ENCODE results near the gene RASSF5.

DNA sequence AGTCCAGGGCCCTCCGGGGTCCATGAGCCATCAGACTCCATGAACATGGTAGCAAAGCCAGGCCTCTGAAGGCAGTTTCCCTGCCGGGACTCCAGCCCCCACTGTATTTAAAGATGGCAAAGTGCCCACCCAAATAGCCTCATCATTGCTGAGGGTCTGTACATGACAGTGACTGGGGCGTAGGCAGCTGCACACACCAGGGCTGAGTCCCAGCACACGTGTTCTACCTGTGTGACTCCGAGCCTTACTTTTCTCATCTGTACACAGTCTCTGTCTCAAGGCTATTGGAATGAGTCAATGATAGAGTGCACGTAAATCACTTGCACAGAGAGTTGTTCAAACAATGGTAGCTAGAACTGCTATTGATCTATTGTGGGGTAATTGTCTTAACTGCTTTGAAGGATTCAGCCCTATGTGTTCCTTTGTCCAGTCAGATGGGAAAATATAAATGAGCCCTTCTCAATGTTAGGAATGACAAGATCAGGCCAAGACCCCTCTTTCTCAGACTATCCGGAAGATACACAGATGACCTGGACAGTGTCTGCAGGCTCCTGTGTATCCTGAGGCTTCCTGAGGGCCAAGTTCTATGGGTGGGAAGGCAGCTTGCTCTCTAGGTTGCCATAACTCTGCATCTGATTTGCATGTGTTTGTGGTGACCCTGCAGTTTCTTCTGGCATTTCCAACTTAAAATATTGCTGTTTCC lies 48.9 kb downstream of the RASSF5 start:
- TF ChIP-seq, protein P1, sequence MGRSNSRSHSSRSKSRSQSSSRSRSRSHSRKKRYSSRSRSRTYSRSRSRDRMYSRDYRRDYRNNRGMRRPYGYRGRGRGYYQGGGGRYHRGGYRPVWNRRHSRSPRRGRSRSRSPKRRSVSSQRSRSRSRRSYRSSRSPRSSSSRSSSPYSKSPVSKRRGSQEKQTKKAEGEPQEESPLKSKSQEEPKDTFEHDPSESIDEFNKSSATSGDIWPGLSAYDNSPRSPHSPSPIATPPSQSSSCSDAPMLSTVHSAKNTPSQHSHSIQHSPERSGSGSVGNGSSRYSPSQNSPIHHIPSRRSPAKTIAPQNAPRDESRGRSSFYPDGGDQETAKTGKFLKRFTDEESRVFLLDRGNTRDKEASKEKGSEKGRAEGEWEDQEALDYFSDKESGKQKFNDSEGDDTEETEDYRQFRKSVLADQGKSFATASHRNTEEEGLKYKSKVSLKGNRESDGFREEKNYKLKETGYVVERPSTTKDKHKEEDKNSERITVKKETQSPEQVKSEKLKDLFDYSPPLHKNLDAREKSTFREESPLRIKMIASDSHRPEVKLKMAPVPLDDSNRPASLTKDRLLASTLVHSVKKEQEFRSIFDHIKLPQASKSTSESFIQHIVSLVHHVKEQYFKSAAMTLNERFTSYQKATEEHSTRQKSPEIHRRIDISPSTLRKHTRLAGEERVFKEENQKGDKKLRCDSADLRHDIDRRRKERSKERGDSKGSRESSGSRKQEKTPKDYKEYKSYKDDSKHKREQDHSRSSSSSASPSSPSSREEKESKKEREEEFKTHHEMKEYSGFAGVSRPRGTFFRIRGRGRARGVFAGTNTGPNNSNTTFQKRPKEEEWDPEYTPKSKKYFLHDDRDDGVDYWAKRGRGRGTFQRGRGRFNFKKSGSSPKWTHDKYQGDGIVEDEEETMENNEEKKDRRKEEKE (IDR thresholded peaks at IDR 0.05) = no peak
- TF ChIP-seq, protein P2, sequence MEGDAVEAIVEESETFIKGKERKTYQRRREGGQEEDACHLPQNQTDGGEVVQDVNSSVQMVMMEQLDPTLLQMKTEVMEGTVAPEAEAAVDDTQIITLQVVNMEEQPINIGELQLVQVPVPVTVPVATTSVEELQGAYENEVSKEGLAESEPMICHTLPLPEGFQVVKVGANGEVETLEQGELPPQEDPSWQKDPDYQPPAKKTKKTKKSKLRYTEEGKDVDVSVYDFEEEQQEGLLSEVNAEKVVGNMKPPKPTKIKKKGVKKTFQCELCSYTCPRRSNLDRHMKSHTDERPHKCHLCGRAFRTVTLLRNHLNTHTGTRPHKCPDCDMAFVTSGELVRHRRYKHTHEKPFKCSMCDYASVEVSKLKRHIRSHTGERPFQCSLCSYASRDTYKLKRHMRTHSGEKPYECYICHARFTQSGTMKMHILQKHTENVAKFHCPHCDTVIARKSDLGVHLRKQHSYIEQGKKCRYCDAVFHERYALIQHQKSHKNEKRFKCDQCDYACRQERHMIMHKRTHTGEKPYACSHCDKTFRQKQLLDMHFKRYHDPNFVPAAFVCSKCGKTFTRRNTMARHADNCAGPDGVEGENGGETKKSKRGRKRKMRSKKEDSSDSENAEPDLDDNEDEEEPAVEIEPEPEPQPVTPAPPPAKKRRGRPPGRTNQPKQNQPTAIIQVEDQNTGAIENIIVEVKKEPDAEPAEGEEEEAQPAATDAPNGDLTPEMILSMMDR (IDR thresholded peaks at IDR 0.05 in 2 of 3, conservative IDR thresholded peaks at IDR 0.05 in 1 of 3; ENCODE audit: control insufficient read depth in 2 of 3, extremely low read depth in 1 of 3, insufficient read depth in 1 of 3, low read depth in 3 of 3, low read length in 3 of 3) = no peak
- no peak for TF ChIP-seq POLR2AphosphoS5 (IDR thresholded peaks at IDR 0.05; ENCODE audit: low read length)
- TF ChIP-seq CBX5 (IDR thresholded peaks at IDR 0.05; ENCODE audit: low read depth) = no peak
- no peak for TF ChIP-seq SIN3A (IDR thresholded peaks at IDR 0.05; ENCODE audit: low read depth, low read length)
- TF ChIP-seq, protein P3, sequence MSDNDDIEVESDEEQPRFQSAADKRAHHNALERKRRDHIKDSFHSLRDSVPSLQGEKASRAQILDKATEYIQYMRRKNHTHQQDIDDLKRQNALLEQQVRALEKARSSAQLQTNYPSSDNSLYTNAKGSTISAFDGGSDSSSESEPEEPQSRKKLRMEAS (IDR thresholded peaks at IDR 0.05; ENCODE audit: low read depth, low read length) = no peak
- TF ChIP-seq, protein P4, sequence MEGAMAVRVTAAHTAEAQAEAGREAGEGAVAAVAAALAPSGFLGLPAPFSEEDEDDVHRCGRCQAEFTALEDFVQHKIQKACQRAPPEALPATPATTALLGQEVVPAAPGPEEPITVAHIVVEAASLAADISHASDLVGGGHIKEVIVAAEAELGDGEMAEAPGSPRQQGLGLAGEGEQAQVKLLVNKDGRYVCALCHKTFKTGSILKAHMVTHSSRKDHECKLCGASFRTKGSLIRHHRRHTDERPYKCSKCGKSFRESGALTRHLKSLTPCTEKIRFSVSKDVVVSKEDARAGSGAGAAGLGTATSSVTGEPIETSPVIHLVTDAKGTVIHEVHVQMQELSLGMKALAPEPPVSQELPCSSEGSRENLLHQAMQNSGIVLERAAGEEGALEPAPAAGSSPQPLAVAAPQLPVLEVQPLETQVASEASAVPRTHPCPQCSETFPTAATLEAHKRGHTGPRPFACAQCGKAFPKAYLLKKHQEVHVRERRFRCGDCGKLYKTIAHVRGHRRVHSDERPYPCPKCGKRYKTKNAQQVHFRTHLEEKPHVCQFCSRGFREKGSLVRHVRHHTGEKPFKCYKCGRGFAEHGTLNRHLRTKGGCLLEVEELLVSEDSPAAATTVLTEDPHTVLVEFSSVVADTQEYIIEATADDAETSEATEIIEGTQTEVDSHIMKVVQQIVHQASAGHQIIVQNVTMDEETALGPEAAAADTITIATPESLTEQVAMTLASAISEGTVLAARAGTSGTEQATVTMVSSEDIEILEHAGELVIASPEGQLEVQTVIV (IDR thresholded peaks at IDR 0.05; ENCODE audit: borderline replicate concordance, partially characterized antibody) = no peak
- 0 out of 2 replicates have a peak, but pooled peaks have one; percentile 17 for TF ChIP-seq JUND (IDR thresholded peaks at IDR 0.05; ENCODE audit: low read depth, low read length)
- no peak for TF ChIP-seq NFIC (IDR thresholded peaks at IDR 0.05; ENCODE audit: low read depth, low read length)
- no peak for TF ChIP-seq EP300 (IDR thresholded peaks at IDR 0.05; ENCODE audit: borderline replicate concordance in 1 of 2, control insufficient read depth in 1 of 2, low read depth in 2 of 2, low read length in 2 of 2)
- 0 out of 2 replicates have a peak, but pooled peaks have one; percentile 26 for TF ChIP-seq TAF1 (IDR thresholded peaks at IDR 0.05; ENCODE audit: borderline replicate concordance, low read depth, low read length)
- no peak for TF ChIP-seq SMAD5 (IDR thresholded peaks at IDR 0.05; ENCODE audit: low read depth)
- TF ChIP-seq SMC3 (IDR thresholded peaks at IDR 0.05; ENCODE audit: borderline replicate concordance, low read length) = no peak
